NCI-H510A treated with DMSO at 0.1 percent for 48 hours (cell line): ENCODE data around the gene SAP25.

Source experiments
- DNase-seq: peaks from one replicate; lab custom pipeline; 2025; lab: John Stamatoyannopoulos, UW

The SAP25 gene

DNA sequence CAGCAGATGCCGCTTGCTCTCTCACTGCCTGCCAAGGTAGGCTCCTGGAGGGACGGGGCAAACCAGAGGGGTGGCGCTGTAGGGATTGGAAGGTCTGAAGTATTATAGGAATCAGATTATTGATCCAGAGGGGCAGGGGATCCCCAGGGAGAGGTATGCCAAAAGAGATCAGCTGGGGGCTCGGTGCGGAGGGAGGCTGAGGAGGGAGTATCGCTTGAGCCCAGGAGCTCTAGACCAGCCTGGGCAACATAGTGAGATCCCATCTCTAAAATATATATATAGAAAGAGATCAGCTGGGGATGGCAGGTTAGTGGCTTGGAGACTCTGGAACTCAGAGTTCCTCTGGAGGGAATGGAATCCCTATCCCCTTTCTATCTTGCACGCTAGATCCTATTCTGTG, 21.5 kb upstream of the SAP25 start:
- DNase-seq, result no peak

DNA sequence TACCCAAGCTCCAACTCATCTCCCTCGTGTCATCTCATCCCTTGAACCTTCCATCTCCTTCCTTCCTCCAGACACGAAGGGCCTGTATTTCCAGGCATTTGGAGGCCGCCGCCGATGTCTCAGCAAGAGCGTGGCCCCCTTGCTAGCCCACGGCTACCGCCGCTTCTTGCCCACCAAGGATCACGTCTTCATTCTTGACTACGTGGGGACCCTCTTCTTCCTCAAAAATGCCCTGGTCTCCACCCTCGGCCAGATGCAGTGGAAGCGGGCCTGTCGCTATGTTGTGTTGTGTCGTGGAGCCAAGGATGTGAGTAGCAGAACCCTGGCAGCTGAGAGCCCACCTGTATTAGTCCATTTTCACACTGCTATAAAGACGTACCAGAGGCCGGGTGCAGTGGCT, 17.9 kb upstream of the SAP25 start:
- no peak for DNase-seq

DNA sequence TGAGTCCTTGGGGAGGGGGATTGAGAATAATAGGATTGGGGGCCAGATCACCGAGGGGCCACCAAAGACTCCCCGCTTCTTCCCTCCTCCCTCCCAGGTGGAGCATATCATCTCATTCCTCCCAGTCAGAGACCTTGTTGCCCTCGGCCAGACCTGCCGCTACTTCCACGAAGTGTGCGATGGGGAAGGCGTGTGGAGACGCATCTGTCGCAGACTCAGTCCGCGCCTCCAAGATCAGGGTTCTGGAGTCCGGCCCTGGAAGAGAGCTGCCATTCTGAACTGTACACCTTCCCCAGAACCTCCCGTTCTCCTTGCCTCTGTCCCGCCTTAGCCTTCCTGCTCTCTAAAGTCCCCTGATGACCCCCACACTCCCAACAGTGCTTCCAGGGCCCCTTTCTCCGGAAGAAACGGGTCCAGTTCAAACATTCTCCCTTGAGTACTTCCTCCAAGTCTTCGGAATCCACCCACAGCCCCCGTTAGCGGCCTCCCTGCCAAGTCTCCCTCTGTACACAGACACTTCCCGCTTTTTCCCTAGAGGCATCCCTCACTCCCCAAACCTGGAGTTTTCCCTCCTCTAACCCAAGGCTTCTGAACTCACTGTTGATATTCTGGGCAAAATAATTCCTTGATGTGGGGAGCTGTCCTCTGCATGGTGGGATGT, 16.5 kb upstream of the SAP25 start:
- DNase-seq, result no peak

DNA sequence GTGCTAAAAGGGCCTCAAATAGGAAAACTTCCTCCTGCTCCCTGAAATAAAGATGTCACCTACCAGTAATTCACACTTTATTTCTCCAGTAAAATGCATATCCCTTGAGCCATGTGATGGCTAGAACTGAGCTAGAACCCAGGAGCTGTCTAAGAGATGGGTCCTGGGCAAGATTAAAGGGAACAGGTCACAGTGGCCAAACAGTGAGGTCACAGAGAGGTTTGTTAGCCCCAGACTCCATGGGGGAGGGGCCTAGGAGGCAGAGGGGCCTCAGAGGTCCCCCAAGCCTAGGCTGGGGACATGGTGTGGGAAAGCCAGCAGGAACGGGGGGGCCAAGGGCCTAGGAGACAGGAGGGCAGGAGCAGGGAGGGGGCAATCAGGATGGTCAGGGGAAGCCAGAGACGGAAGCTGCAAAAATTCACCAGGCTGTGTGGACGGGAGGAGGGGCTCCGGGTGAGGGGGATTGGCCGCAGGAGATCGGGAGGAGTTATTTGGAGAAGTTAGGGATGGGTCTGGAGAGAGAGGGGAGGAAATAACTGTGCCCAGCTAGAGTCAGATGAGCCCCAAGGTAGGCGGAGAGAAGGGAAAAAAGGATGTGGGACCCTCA, 15.7 kb upstream of the SAP25 start:
- DNase-seq, result no peak

DNA sequence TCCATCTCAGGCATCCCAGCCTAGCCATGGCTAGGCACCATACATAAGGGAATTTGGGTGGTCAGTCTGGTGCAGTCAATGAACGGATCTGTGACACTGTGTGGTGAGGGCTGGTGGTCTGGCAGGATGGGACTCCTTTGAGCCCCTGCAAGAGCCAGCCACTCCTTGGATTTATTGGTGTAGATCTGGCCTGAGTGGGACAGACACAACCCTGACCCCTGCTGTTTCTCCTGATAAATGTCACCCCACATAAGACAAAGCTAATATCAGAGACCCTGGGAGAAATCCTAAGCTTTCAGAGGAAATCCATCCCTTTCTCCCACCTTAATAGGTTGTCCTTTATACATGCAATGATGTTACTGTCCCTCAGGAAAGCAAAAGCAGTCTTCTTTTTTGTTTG, 14.7 kb upstream of the SAP25 start:
- DNase-seq, result no peak

DNA sequence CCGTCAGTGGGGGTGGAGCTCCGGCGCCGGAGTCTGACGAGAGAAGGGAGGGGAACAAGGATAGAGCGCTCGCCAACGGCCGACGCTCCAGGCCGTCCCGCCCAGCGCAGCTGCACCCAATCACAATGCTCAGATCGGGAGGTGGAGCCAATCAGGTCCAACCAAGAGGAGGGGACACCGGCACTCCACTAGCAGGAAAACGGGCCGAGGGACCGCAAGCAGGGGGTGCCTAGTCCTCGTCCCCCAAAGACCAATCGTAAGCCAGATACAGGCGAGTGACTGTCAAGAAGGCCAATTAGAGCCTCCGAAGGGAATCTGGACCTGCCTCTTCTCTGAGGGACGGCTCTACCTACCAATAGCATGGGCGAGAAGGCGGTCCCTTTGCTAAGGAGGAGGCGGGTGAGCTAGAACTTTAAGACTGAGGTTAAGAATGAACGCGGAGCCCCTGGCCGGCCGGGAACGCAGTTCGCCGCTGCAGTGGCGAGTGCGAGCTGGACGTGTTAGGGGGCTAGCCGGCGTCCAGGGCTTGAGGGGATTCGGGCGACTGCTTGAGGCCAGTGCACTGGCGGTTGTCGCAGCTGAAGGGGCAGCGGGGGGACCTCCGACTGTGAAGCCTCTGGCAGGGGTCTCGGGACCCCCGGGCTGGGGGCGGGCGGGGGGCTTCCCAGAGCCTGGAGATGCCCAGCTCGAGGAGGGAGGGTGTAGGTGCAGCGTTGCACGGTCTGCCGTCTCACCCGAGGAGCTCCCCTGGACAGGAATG, 12.7 kb upstream of the SAP25 start, which contains the start of gene FBXO24:
TSS of gene FBXO24 (plus strand) at position 63 of the 760 bp plus-strand sequence. CDS start at position 361, 298 bp downstream.
- peak; percentile 97 for DNase-seq

DNA sequence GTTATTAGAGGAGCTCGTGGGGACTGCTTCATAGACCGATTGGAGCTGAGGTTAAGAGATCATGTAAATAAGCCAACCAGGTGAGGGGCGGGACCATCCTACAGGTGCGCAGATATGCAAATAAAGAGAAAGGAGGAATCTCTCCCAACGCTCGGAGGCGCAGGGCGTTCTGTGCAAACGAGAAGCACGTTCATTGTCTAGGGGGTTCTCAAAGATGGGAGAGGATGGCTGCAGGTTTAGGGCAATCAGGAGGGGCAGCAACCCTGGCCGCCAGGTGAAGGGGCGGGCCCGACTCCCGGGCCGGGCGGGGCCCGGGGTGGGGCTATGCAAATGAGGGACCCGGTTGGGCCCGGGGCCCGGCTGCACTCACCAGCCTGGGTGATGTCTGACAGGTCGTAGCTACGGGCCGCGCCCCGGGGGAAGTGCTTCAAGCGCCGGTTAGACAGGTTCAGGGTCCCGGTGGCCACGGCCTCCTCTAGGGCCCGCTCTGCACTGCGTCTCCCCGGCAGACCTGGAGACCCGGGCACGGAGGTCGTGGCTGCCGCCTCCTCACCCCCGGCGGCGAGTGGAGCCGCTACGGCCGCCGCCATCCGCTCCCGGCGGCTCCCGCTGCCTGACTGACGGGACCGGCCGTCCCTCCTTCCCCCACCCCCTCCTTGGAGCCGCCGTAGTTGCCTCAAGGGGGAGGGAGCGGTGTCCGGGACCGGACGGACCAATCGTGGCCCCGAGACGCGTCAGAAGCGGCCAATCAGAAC, 12.0 kb upstream of the SAP25 start, which contains the start of gene LRCH4:
TSS of gene LRCH4 (minus strand) at position 619 of the 755 bp plus-strand sequence. CDS start at position 590, 29 bp downstream.
- DNase-seq, result peak; percentile 48

DNA sequence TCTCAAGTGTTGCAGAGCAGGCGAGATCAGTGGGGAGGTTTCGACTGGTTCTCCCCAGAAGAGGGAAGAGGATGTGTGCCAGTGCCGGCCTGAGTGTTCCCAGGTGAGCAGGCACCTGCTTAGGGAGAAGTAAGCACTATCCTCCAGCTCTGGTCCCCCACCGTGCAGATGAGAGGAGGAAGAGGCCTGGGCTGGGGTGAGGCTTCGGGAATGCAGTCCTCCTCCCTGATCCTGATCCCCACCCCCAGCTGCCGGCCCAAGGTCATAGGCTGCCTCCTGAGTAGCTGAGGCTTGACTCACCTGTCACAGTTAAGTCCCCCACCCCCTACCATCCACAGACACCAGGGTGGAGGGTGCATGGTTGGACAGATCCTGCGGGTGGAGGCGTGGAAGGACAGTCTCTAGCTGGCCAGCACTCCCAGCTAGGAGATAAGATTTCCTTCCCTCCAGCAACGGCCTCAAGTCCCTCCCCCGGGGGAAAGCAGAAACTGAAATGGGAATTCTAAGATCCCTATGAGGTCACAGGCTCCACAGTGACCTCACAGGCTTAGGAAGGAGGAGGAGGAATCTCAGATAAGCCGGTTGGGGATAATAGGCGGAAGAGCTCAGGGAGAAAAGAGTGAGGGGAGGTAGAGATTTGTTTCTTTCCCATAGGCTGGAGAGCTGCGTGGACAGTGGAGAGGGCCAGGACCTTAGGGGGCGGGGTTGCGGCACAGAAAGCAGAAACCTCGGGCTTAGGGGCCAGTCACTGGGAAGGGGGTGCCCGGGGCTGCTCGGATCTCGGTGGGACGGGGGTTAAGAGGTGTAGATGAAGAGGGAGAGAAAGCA, 11.2 kb upstream of the SAP25 start:
- peak; percentile 48 for DNase-seq

DNA sequence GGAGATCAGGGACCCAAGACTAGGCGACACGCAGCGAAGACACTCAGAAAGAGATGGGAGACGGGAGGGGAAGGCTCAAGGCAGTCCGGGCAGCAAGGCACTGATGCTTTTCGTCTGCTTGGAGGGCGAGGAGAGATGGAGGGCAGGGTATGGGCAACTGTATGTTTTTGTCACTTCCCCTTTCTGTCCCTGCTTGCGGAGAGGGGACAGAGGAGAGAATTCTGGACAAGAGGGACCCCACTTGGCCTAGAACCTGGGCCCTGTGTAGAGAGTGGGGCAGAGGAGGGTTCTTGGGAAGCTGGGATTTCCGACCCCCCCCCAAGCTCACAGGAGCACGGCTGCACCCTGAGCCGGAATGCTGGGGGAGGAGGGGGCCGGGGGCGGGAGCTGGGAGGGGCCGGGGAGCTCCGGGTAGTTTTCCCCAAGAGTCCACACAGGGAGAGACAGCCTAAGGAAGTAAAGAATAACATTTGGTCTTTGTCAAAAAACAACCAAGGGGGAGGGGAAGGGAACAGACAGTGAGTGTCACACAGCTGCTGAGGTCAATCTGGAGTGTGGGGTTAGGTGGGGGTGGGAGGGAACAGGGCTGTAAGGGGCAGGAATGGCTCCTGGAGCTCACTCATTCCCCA, 10.5 kb upstream of the SAP25 start:
- DNase-seq, result no peak

DNA sequence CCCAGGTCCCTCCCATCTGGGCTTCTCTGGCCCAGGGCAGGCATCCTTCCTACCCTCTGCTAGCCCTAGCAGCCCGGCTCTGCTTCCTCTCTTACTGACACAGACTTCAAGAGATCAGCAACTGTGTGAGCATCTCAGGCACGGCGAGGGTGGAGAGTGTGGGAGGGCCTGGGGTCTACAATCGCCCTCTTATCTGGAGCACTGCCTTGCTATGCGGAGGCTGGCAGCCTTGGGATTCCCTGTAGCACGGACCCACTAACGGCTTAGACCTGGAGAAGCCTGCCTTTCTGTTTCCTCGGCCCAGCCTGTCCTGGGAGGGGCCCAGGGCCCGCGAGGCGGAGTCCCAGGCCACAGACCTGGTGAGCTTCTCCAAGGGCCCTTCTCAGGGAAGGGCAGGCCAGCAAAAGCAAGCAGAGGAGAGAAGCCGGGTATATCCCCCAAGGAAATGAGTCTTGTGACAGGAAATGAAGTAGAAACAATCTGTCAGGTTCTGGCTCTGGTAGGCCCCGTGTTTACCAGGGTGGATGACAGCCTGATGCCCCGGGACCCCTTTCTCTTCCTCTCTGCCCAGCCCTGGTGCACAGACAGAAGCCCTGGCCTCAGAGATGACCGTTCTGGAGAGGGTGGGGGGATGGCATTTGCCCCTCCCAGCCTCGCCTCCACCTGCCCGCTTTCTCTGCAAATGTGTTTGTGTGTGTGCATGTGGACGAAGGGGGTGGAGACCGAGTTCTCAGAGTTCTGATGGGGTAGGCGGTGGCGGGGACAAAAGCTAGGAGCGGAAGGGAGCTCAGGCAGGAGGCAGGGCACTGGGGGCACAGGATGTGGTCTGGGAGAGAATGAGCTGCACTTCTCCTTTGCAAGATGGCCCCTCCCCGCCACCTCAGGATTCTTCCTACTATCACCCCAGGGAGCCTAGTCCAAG, 9.7 kb upstream of the SAP25 start:
- no peak for DNase-seq

DNA sequence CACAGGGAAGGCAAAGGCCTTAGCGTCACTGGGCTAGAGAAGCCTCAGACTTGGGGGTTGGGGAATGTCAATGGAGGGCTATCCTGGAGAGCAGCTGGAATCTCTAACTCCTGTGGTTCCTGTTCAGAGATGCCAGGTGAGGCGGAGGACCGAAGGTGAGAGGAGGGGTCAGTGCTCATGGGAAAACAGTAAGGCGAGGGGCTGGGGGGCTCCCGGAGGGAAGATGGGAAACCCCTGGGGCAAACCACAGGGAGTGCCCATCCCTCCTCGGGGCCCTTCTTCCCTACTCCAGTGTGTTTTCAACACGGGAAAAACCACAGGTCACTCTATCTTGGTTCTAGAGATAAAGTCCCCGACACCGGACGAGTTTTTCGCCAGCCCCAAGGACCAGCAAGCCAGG, 8.9 kb upstream of the SAP25 start:
- DNase-seq, result no peak

DNA sequence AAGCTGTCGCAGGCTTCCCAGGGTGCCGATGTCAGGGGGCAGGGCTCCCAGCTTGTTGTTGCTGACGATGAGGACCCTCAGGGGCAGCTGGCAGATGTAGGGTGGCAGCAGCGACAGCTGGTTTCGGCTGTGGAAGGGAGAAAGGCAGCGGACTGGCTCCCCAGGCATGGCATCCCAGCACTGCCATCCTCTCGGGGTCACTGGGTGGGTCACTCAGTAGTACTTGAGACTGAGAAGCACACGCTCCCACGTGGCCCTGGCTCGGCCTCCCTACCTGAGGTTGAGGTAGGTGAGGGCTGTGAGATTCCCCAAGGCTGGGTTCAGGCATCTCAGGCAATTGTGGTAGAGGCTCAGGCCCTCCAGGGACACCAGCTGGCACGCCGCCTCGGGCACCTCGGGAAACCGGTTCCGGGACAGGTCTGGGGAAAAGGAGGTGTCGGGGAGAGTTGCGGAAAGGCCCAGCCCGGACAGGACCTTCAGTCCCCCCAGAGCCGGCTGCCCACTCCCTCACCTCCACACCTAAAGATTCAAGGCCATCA, 8.4 kb upstream of the SAP25 start:
- DNase-seq, result no peak

DNA sequence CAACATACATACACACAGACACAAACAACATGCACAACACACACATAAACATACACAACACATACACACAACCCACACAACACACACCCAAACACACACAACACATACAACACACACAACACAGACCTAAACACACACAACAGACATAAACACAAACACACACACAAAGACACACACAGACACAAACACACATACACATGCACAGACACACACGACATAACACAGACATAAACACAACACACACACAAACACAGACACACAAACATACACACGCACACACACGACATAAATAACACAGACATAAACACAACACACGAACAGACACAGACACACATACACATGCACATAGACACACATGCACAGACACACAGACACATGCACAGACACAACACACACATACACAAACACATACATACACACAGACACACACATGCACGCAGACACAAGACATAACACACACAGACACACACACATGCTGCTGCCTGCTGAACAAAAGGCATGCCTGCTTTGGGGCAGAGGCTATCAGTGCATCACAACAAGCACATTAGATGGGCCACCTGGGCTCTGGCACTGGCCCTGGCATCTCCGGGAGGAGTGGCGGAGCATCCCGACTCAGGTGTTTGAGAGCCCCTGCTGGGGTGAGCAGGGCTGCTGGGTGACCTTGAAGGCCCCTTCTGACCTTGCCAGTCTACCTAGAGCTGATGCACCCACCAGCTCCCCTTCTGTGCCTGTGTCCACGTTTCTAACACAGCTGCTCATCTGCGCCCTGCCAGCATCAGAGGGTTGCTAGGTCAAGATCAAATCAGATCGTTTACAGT, 7.0 kb upstream of the SAP25 start:
- no peak for DNase-seq

DNA sequence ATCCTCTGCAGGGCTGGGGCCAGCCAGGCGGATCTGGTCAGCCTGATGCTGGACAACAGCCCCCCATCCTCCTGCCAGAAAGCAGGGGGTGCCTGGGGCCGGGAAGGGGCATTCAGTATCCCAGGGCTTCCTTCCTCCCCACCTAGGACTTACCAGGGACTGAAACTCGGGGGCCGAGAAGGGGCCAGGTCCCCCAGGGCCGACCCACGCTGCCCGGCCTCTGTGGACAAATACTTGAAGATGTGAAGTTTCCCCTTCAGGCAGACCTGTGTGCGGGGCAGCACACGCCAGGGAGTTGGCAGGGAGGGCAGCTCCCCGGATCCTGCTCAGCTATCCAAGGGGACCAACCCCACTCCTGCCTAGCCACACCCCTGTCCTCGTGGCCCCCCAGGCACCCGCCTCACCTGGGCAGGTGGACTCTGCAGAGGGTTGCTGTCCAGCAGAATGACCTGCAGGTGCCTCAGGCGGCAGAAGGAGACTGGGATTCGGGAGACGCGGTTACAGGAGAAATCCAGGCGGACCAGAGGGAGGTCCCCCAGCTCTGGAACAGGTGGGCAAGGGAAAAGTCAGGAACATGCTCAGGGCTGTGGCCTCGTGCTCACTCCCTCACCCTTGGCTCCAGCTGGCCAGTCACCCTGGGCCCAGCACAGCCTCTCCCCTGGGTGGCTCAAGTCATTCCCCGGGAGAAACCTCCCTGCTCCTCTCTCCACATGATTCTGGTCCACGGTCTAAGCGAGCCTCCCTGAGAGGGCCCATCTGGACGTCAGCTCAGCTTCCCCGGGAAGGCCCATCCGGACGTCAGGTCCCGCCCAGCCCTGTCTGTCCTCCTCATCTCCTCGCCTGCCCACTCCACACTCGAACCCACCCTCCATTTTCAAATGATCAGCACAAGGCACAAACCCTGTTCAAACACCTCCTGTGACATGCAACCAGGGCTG, 4.8 kb upstream of the SAP25 start:
- DNase-seq, result no peak

DNA sequence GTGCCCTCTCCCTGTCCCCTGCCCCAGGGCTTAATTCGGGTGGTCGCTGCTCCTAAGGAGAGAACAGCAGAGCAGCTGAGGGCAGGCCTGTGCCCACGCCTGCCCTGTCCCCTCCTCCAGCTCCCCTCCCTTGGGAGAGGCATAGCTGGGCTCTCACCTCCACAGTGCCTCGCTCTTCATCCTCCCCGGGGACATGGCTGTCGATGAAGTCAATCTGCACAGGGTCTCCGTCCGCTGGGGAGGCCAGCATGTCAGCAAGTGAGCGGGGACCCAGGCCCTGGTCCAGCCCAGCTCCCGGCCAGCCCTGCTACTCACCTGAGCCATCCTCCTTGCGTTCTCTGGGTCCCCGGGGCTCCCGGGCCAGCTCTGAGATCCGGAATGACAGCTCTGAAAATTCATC, 3.8 kb upstream of the SAP25 start:
- no peak for DNase-seq

DNA sequence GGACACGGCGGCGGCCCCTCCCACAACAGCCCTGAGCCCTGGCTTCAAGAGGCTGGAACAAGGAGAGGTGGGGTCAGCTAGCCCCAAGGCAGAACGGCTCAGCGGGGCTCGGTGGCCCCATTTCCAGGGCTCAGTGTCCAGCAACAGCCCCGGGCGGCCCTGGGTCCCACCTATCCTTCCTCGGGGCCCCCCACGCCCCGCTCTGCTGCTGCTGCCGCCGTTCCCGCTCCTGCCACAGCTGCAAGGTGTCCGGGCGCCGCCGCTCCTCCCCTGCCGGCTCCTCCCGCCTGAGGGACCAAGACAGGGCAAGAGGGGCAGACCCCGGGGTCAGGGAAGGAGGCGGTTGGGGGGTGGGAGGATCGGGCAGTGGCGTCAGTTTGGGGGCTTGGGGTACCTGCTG, 3.4 kb upstream of the SAP25 start:
- DNase-seq, result no peak

DNA sequence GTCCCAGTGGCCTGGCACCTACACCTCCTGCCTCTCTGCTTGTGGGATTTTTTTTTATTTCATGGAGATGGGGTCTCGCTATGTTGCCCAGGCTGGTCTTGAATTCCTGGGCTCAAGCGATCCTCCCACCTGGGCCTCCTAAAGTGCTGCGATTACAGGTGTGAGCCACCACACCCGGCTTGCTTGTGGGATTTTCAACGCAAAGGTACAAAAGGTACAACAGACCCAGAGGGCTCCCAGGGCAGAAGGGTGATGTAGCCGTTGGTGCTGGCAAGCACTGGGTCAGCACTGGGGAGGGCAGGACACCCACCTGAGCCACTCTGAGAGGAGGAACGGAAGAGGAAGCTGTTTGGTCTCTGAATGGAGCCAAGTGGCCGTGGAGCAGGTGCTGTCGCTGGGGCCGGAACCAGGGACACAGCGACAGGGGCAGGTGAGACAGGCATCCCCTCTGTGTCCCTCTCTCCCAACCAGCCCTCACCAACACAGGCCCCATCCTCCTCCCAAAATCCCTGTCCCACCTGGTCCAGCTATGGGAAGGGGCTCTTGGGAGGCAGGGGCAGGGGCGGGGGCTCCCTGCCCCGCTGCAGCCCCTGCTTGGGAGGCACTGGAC, 2.8 kb upstream of the SAP25 start:
- DNase-seq, result no peak
